ENCODE data around the gene SEC14L5.

GRCh38 chr16:4920826-4921225, 37.3 kb upstream of the SEC14L5 start:
- TF ChIP-seq POLR2A (IDR thresholded peaks at IDR 0.05), result no peak
- no peak for TF ChIP-seq CTCF (IDR thresholded peaks at IDR 0.05 in 8 of 11, conservative IDR thresholded peaks at IDR 0.05 in 3 of 11)
- TF ChIP-seq POLR2AphosphoS5 (IDR thresholded peaks at IDR 0.05), result no peak

Measured in spleen (tissue), 7 donors.